ENCODE measurements around the gene SOX12. TPM values are rescaled to one million over a fixed set of nuclear protein-coding genes. Genes with fewer than 3 reads are reported as not detected.

The SOX12 gene
- total and polyA plus RNA-seq, 4 donors: 0.67 to 4.2 (median 1.7) TPM

GRCh38 chr20:358891-359555 lies 33.7 kb downstream of the SOX12 start:
- TF ChIP-seq TAF1 (conservative IDR thresholded peaks at IDR 0.05) (no peak), FOXA1 (IDR thresholded peaks at IDR 0.05) (no peak), RXRA (IDR thresholded peaks at IDR 0.05) (no peak), RAD21 (IDR thresholded peaks at IDR 0.05) (no peak), ZBTB33 (IDR thresholded peaks at IDR 0.05) (no peak), HNF4A (conservative IDR thresholded peaks at IDR 0.05) (no peak), MAX (IDR thresholded peaks at IDR 0.05) (no peak), REST (IDR thresholded peaks at IDR 0.05) (no peak), FOXA2 (IDR thresholded peaks at IDR 0.05) (no peak), JUND (IDR thresholded peaks at IDR 0.05) (no peak), ATF3 (IDR thresholded peaks at IDR 0.05) (no peak)

GRCh38 chr20:361561-361960 lies 36.2 kb downstream of the SOX12 start:
- Histone ChIP-seq H3K4me3 (ENCODE audit: low read depth in 1 of 3, low read length in 3 of 3) (no peak overlapping the region), H3K27ac (ENCODE audit: low read depth in 1 of 2, low read length in 2 of 2) (no peak overlapping the region), H3K36me3 (ENCODE audit: control insufficient read depth in 4 of 4, insufficient read depth in 3 of 4, low read depth in 1 of 4, low read length in 3 of 4) (no peaks in the 10 kb centered on the region), H3K4me1 (ENCODE audit: control insufficient read depth in 4 of 4, insufficient read depth in 4 of 4, low read length in 3 of 4) (peaks cover 0 to 8% (median 4%) of the 10 kb centered on the region in 4 donors), H3K9me3 (ENCODE audit: control insufficient read depth in 4 of 4, low read length in 3 of 4) (no peaks in the 10 kb centered on the region), H3K27me3 (ENCODE audit: control insufficient read depth in 4 of 4, insufficient read depth in 4 of 4, low read length in 3 of 4) (no peaks in the 10 kb centered on the region), H3K9ac (ENCODE audit: low read depth in 1 of 2, low read length in 2 of 2) (no peak overlapping the region)
- 95% methylated on average over 8 of the region's 8 CpGs for WGBS
- DNase-seq (ENCODE audit: low spot score): no peak
- no peak for TF ChIP-seq HNF4A (conservative IDR thresholded peaks at IDR 0.05)
- TF ChIP-seq EGR1 (IDR thresholded peaks at IDR 0.05; ENCODE audit: low read depth in 2 of 2): no peak
- no peak for TF ChIP-seq JUND (IDR thresholded peaks at IDR 0.05)
- no peak for TF ChIP-seq GABPA (IDR thresholded peaks at IDR 0.05 in 1 of 2, conservative IDR thresholded peaks at IDR 0.05 in 1 of 2)
- no peak for TF ChIP-seq TAF1 (conservative IDR thresholded peaks at IDR 0.05)
- no peak for TF ChIP-seq ZBTB33 (IDR thresholded peaks at IDR 0.05)
- no peak for TF ChIP-seq HNF4G (IDR thresholded peaks at IDR 0.05)
- no peak for TF ChIP-seq NR2F2 (IDR thresholded peaks at IDR 0.05)
- no peak for TF ChIP-seq CTCF (IDR thresholded peaks at IDR 0.05; ENCODE audit: low read depth, low read length, missing input control)
- no peak for TF ChIP-seq RXRA (IDR thresholded peaks at IDR 0.05)
- no peak for TF ChIP-seq MAX (IDR thresholded peaks at IDR 0.05)
- TF ChIP-seq SP1 (IDR thresholded peaks at IDR 0.05): no peak
- TF ChIP-seq RAD21 (IDR thresholded peaks at IDR 0.05): no peak
- no peak for TF ChIP-seq FOXA1 (IDR thresholded peaks at IDR 0.05)
- no peak for TF ChIP-seq ATF3 (IDR thresholded peaks at IDR 0.05)

More at GRCh38 chr20:358891-359555, 33.7 kb downstream of the SOX12 start:
- H3K9me3 ChIP-seq (ENCODE audit: control insufficient read depth in 4 of 4, low read length in 3 of 4): no peaks in the 10 kb centered on the region
- H3K4me3 ChIP-seq (ENCODE audit: low read depth in 1 of 3, low read length in 3 of 3): no peak overlapping the region
- no peaks in the 10 kb centered on the region for H3K36me3 ChIP-seq (ENCODE audit: control insufficient read depth in 4 of 4, insufficient read depth in 3 of 4, low read depth in 1 of 4, low read length in 3 of 4)
- no peaks in the 10 kb centered on the region for H3K27me3 ChIP-seq (ENCODE audit: control insufficient read depth in 4 of 4, insufficient read depth in 4 of 4, low read length in 3 of 4)
- 91% methylated on average over 4 of the region's 4 CpGs for WGBS
- H3K9ac ChIP-seq (ENCODE audit: low read depth in 1 of 2, low read length in 2 of 2): no peak overlapping the region
- no peak overlapping the region for H3K27ac ChIP-seq (ENCODE audit: low read depth in 1 of 2, low read length in 2 of 2)
- peaks cover 0 to 10% (median 4%) of the 10 kb centered on the region in 4 donors for H3K4me1 ChIP-seq (ENCODE audit: control insufficient read depth in 4 of 4, insufficient read depth in 4 of 4, low read length in 3 of 4)
- DNase-seq (ENCODE audit: low spot score): no peak

Measured in liver (tissue), 9 donors.